ENCODE measurements around the gene RAB3GAP2. TPM values are rescaled to one million over a fixed set of nuclear protein-coding genes. Genes with fewer than 3 reads are reported as not detected.

RAB3GAP2 gene
- total and polyA plus RNA-seq, 2 donors from 2014 or later = 7.6 to 38.1 TPM

GRCh38 chr1:220290140-220290761, 18.0 kb upstream of the RAB3GAP2 start:
- Histone ChIP-seq H3K4me1 (ENCODE audit: control insufficient read depth in 2 of 3, insufficient read depth in 2 of 3, low read depth in 1 of 3, low read length in 3 of 3) (no peaks in the 10 kb centered on the region), H3K27me3 (ENCODE audit: control insufficient read depth, insufficient read depth, low read length) (no peaks in the 10 kb centered on the region), H3K9ac (ENCODE audit: low read length in 3 of 3) (no peak overlapping the region), H3K36me3 (ENCODE audit: control insufficient read depth in 2 of 3, insufficient read depth in 3 of 3, low read length in 3 of 3) (no peaks in the 10 kb centered on the region), H3K4me3 (ENCODE audit: low read length in 3 of 3) (no peak overlapping the region), H3K9me3 (ENCODE audit: control insufficient read depth in 2 of 3, insufficient read depth in 1 of 3, low read length in 3 of 3) (no peaks in the 10 kb centered on the region), H3K27ac (ENCODE audit: low read depth in 2 of 2, low read length in 2 of 2) (no peak overlapping the region)
- TF ChIP-seq CTCF (IDR thresholded peaks at IDR 0.05; ENCODE audit: borderline replicate concordance, extremely low read depth, insufficient read depth) = no peak
- FAIRE-seq = no peak
- intact Hi-C loops (cut with DNase I) = no loop called here
- DNase-seq = peak in 1 of 5 donors; percentile 26

GRCh38 chr1:220287129-220287528, 14.9 kb upstream of the RAB3GAP2 start:
- TF ChIP-seq CTCF (IDR thresholded peaks at IDR 0.05; ENCODE audit: borderline replicate concordance, extremely low read depth, insufficient read depth) = no peak
- Histone ChIP-seq H3K4me1 (ENCODE audit: control insufficient read depth in 2 of 3, insufficient read depth in 2 of 3, low read depth in 1 of 3, low read length in 3 of 3) (no peaks in the 10 kb centered on the region), H3K9ac (ENCODE audit: low read length in 3 of 3) (no peak overlapping the region), H3K4me3 (ENCODE audit: low read length in 3 of 3) (no peak overlapping the region), H3K27me3 (ENCODE audit: control insufficient read depth, insufficient read depth, low read length) (no peaks in the 10 kb centered on the region), H3K36me3 (ENCODE audit: control insufficient read depth in 2 of 3, insufficient read depth in 3 of 3, low read length in 3 of 3) (no peaks in the 10 kb centered on the region), H3K9me3 (ENCODE audit: control insufficient read depth in 2 of 3, insufficient read depth in 1 of 3, low read length in 3 of 3) (no peaks in the 10 kb centered on the region), H3K27ac (ENCODE audit: low read depth in 2 of 2, low read length in 2 of 2) (no peak overlapping the region)
- intact Hi-C loops (cut with DNase I) = no loop called here
- no peak for DNase-seq
- no peak for FAIRE-seq

GRCh38 chr1:220283625-220284024, 11.4 kb upstream of the RAB3GAP2 start:
- Histone ChIP-seq H3K27ac (ENCODE audit: low read depth in 2 of 2, low read length in 2 of 2) (no peak overlapping the region), H3K4me1 (ENCODE audit: control insufficient read depth in 2 of 3, insufficient read depth in 2 of 3, low read depth in 1 of 3, low read length in 3 of 3) (no peaks in the 10 kb centered on the region), H3K9ac (ENCODE audit: low read length in 3 of 3) (no peak overlapping the region), H3K4me3 (ENCODE audit: low read length in 3 of 3) (no peak overlapping the region), H3K27me3 (ENCODE audit: control insufficient read depth, insufficient read depth, low read length) (no peaks in the 10 kb centered on the region), H3K36me3 (ENCODE audit: control insufficient read depth in 2 of 3, insufficient read depth in 3 of 3, low read length in 3 of 3) (no peaks in the 10 kb centered on the region), H3K9me3 (ENCODE audit: control insufficient read depth in 2 of 3, insufficient read depth in 1 of 3, low read length in 3 of 3) (no peaks in the 10 kb centered on the region)
- DNase-seq = no peak
- no peak for TF ChIP-seq CTCF (IDR thresholded peaks at IDR 0.05; ENCODE audit: borderline replicate concordance, extremely low read depth, insufficient read depth)
- FAIRE-seq = no peak
- intact Hi-C loops (cut with DNase I) = no loop called here

- H3K27me3 ChIP-seq (ENCODE audit: control insufficient read depth, insufficient read depth, low read length) = no peaks in the 10 kb centered on the region
- FAIRE-seq (no peak), DNase-seq (peak in 1 of 5 donors; percentile 23)
- TF ChIP-seq CTCF (IDR thresholded peaks at IDR 0.05; ENCODE audit: borderline replicate concordance, extremely low read depth, insufficient read depth) = no peak
- no peaks in the 10 kb centered on the region for H3K4me1 ChIP-seq (ENCODE audit: control insufficient read depth in 2 of 3, insufficient read depth in 2 of 3, low read depth in 1 of 3, low read length in 3 of 3)
- intact Hi-C loops (cut with DNase I) = no loop called here
- no peak overlapping the region for H3K27ac ChIP-seq (ENCODE audit: low read depth in 2 of 2, low read length in 2 of 2)
- no peak overlapping the region for H3K4me3 ChIP-seq (ENCODE audit: low read length in 3 of 3)
- H3K9me3 ChIP-seq (ENCODE audit: control insufficient read depth in 2 of 3, insufficient read depth in 1 of 3, low read length in 3 of 3) = no peaks in the 10 kb centered on the region
- no peaks in the 10 kb centered on the region for H3K36me3 ChIP-seq (ENCODE audit: control insufficient read depth in 2 of 3, insufficient read depth in 3 of 3, low read length in 3 of 3)
- no peak overlapping the region for H3K9ac ChIP-seq (ENCODE audit: low read length in 3 of 3)
Measured at GRCh38 chr1:220281159-220281574, 8.9 kb upstream of the RAB3GAP2 start.

Measured in kidney (tissue), 14 donors.